ENCODE measurements around the gene CHMP2B. TPM values are rescaled to one million over a fixed set of nuclear protein-coding genes. Genes with fewer than 3 reads are reported as not detected.
"Not testable (repeated sequence)": the region's sequence is repeated elsewhere in the genome, so short reads cannot be mapped to it uniquely, and the experiment has no call there.

The CHMP2B gene
- total RNA-seq, 2 donors from 2014 or later: 79.0 to 103 TPM

GRCh38 chr3:87287011-87287410, 59.9 kb downstream of the CHMP2B start:
- ATAC-seq (no peak), DNase-seq (no peak)
- intact Hi-C loops (cut with DNase I, micrococcal nuclease): no loop called here

- DNase-seq (no peak), ATAC-seq (no peak)
- intact Hi-C loops (cut with DNase I, micrococcal nuclease): no loop called here
These were observed 61.3 kb downstream of the CHMP2B start for GRCh38 chr3:87288446-87288845.

GRCh38 chr3:87298111-87298718, 71.1 kb downstream of the CHMP2B start:
- intact Hi-C loops (cut with DNase I, micrococcal nuclease): no loop called here
- peak; percentile 66 for ATAC-seq
- no peak for DNase-seq

- DNase-seq; intact Hi-C loops (cut with DNase I, micrococcal nuclease); ATAC-seq: not testable (repeated sequence)
These were observed 77.9 kb downstream of the CHMP2B start for GRCh38 chr3:87305031-87305430.

Small RNAs within 50 kb of the gene (microRNA-seq; reads per million reads assigned to microRNA genes)
- 0 reads per million in 2 donors for gene MIR4795

Other genes with a start within 250 kb of the CHMP2B start
- gene VGLL3, start 236.2 kb upstream of the CHMP2B start, total RNA-seq: 1 to 10 TPM; 1.2 to 5.1 TPM
- gene POU1F1, start 49.3 kb downstream of the CHMP2B start, total RNA-seq: not detected